ENCODE measurements around the gene KCNIP3.
A peak's percentile ranks its signal among the peaks of the same experiment; 100 is the strongest.

KCNIP3 gene

GRCh38 chr2:95276888-95277245 lies 20.3 kb upstream of the KCNIP3 start:
- TF ChIP-seq CTCF (IDR thresholded peaks at IDR 0.05; ENCODE audit: unreplicated experiment in 3 of 3), result no peak
- H3K27me3 Mint-ChIP-seq (ENCODE audit: low read depth), result peaks cover 4% of the 10 kb centered on the region

GRCh38 chr2:95277246-95277906 lies 19.8 kb upstream of the KCNIP3 start:
- TF ChIP-seq CTCF (IDR thresholded peaks at IDR 0.05; ENCODE audit: unreplicated experiment in 3 of 3), result no peak
- Mint-ChIP-seq H3K9me3 (no peaks in the 10 kb centered on the region), H3K4me3 (peak overlapping the region in 1 of 3 experiments; percentile 32)

More at GRCh38 chr2:95276888-95277245, 20.3 kb upstream of the KCNIP3 start:
- Mint-ChIP-seq H3K36me3 (ENCODE audit: low read depth) (no peaks in the 10 kb centered on the region), H3K4me3 (peak overlapping the region in 1 of 3 experiments; percentile 32), H3K4me1 (no peaks in the 10 kb centered on the region), H3K27ac (peak overlapping the region in 1 of 3 experiments; percentile 85), H3K9me3 (no peaks in the 10 kb centered on the region)

GRCh38 chr2:95278051-95278471 lies 19.1 kb upstream of the KCNIP3 start:
- H3K27me3 Mint-ChIP-seq (ENCODE audit: low read depth), result peaks cover 4% of the 10 kb centered on the region
- peak overlapping the region in 1 of 3 experiments; percentile 85 for H3K27ac Mint-ChIP-seq
- H3K4me1 Mint-ChIP-seq, result no peaks in the 10 kb centered on the region
- no peaks in the 10 kb centered on the region for H3K9me3 Mint-ChIP-seq
- H3K36me3 Mint-ChIP-seq (ENCODE audit: low read depth), result no peaks in the 10 kb centered on the region
- no peak overlapping the region for H3K4me3 Mint-ChIP-seq
- TF ChIP-seq CTCF (IDR thresholded peaks at IDR 0.05; ENCODE audit: unreplicated experiment in 3 of 3), result no peak

More at GRCh38 chr2:95277246-95277906, 19.8 kb upstream of the KCNIP3 start:
- Mint-ChIP-seq H3K27me3 (ENCODE audit: low read depth) (peaks cover 4% of the 10 kb centered on the region), H3K4me1 (no peaks in the 10 kb centered on the region), H3K27ac (peak overlapping the region in 1 of 3 experiments; percentile 85), H3K36me3 (ENCODE audit: low read depth) (no peaks in the 10 kb centered on the region)

GRCh38 chr2:95278637-95279225 lies 18.4 kb upstream of the KCNIP3 start:
- TF ChIP-seq CTCF (IDR thresholded peaks at IDR 0.05; ENCODE audit: unreplicated experiment in 3 of 3), result no peak
- H3K27ac Mint-ChIP-seq, result no peak overlapping the region
- no peaks in the 10 kb centered on the region for H3K9me3 Mint-ChIP-seq
- no peaks in the 10 kb centered on the region for H3K36me3 Mint-ChIP-seq (ENCODE audit: low read depth)
- no peaks in the 10 kb centered on the region for H3K4me1 Mint-ChIP-seq
- peaks cover 4% of the 10 kb centered on the region for H3K27me3 Mint-ChIP-seq (ENCODE audit: low read depth)
- H3K4me3 Mint-ChIP-seq, result no peak overlapping the region

GRCh38 chr2:95279435-95280035 lies 17.6 kb upstream of the KCNIP3 start:
- Mint-ChIP-seq H3K4me1 (no peaks in the 10 kb centered on the region), H3K9me3 (no peaks in the 10 kb centered on the region), H3K27me3 (ENCODE audit: low read depth) (peaks cover 4% of the 10 kb centered on the region), H3K4me3 (no peak overlapping the region), H3K27ac (no peak overlapping the region), H3K36me3 (ENCODE audit: low read depth) (no peaks in the 10 kb centered on the region)
- TF ChIP-seq CTCF (IDR thresholded peaks at IDR 0.05; ENCODE audit: unreplicated experiment in 3 of 3), result no peak

Data from nephron (organoid).